HPDE6-E6E7 (cell line): Measurements from ENCODE around the gene HSPG2.
"Not testable (repeated sequence)": the region's sequence is repeated elsewhere in the genome, so short reads cannot be mapped to it uniquely, and the experiment has no call there.

Experiments used
- DNase-seq: peaks from one replicate; pipeline ENCODE4 v3.0.0; 2011; ENCODE audit warnings: missing footprints; ENCODE audit errors: extremely low spot score

Gene HSPG2

GRCh38 chr1:21912038-21912758 lies 24.9 kb downstream of the HSPG2 start:
- DNase-seq: no peak

- no peak for DNase-seq
Measured at GRCh38 chr1:21911205-21912001, 25.7 kb downstream of the HSPG2 start.

- DNase-seq: no peak
Measured at GRCh38 chr1:21910558-21911204, 26.4 kb downstream of the HSPG2 start.

GRCh38 chr1:21909787-21910503 lies 27.2 kb downstream of the HSPG2 start:
- DNase-seq: no peak

DNA sequence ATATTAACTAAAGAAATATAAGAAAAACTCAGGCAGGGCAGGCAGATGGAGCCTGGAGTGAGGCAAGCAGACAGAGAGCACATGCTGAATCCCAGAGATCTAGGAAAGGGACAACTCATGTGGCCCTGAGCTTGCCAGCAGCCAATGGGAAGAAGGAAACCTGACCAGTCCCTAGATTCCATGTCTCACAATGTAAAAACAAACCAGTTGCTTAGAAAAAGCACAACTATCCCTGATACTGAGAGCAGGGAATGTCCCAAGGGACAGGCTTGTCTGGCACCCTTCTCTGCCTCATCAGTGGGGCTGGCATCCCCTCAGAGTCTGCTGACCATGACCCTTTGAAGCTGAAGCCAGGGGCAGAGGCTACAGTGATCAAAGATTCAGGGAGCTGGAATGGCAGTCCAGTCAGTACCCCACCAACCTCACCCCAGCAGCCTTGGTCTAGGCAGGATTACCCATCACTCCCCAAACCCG lies 27.8 kb downstream of the HSPG2 start:
- DNase-seq: no peak

DNA sequence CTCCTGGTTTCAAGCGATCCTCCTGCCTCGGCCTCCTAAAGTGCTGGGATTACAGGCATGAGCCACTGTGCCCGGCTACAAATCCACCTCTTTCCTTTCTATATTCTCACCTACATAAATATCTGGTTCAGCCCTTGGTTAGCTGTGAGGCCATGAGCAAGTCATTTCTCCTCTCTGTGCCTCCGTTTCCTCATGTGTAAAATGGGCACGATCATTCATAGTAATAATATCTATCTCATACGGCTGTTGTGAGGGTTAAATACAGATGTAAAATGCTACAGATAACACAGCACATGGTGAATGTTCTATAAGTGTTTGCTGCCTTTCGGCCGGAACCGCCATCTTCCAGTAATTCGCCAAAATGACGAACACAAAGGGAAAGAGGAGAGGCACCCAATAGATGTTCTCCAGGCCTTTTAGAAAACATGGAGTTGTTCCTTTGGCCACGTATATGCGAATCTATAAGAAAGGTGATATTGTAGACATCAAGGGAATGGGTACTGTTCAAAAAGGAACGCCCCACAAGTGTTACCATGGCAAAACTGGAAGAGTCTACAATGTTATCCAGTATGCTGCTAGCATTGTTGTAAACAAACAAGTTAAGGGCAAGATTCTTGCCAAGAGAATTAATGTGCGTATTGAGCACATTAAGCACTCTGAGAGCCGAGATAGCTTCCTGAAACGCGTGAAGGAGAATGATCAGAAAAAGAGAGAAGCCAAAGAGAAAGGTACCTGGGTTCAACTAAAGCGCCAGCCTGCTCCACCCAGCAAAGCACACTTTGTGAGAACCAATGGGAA lies 29.2 kb downstream of the HSPG2 start:
- DNase-seq: not testable (repeated sequence)

DNA sequence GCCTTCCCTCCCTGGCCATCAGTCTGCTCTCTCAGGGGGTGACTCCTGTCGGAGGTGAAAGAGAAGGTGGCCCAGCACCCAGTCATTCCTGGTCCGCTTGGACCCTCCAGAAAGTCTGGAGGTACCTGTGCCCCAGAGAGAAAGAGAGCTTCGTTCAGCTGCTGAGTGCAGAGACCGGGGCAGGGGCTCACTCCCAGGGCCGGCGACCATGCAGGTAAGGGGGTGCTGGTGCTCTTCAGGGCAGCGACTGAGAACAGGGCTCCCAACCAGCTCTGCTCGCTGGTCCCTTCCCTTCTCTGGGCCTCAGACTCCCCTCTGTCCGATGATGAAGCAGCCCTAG lies 30.1 kb downstream of the HSPG2 start:
- DNase-seq: no peak

GRCh38 chr1:21906173-21907078 lies 30.7 kb downstream of the HSPG2 start:
- no peak for DNase-seq

DNA sequence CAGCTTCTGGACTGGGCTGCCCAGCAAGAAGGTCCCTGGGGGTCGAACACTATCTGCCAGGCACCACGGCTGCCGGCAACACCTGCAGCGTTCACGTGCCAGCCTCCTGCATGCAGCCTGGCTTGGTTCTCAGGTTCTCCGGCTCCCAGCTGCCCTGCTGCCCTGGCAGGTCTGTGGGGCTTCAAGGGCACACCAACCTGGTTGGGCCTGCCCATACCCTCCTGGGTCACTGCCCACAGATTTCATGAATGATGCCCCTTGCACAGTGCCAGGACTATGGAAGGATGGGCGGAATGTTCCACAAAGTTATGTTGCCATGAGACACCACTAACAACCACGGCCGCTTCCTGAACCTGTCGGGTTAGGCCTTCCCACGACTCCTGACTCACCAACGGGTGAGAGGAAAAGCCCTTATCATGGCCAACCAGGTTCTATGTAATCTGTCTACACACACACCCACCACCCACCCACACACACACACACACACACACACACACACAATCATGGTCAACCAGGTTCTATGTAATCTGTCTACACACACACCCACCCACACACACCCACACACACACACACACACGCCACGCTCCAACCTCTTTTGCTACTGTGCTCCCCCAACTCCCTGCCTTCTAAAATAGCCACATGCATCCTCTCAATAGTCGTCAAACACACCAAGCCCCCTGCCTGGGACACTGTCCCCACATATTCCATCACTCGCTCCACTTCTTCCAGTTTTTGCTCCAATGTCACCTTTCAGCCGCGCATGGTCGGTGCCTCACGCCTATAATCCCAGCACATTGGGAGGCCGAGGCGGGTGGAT lies 32.2 kb downstream of the HSPG2 start:
- DNase-seq: peak; percentile 88

- DNase-seq: peak; percentile 20
Measured at GRCh38 chr1:21904454-21904703, 32.7 kb downstream of the HSPG2 start.

DNA sequence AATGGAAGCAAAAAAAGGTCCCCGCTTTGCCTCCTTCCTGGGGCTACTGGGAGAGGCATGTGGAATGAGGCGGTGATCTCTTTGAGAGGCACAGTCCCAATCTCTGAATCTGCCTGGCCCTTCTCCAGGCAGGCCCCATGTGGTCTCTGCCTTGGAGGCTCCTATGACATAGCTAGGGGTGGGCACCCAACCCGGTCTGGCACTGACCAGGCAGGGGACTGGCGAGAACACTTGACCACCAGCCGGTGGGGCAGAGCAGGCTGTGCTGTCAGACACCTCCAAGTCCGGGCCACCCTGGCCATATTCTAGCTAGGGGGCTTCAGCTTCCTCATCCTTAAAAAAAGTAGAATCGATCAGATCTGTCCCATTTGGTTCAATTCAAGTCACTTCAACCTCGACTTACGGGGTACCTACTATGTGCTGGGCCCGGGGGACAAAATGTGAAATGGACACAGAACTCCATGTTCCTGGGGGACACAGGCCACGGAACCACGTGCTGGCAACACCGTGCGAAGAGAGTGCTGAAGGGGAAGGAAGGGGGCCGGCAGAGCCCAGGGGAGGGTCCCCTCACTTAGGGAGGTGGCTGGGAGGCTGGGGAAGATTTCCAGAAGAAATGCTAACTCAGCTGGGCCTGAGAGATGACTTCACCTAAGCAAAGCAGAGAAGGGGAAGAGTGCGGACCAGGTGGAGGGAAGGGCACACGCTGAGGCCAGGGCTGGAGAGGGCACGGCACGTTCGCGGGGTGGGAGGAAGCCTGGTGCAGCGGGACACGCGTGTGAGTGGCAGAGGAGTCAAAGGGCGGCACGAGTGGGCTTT lies 33.3 kb downstream of the HSPG2 start:
- DNase-seq: no peak

DNA sequence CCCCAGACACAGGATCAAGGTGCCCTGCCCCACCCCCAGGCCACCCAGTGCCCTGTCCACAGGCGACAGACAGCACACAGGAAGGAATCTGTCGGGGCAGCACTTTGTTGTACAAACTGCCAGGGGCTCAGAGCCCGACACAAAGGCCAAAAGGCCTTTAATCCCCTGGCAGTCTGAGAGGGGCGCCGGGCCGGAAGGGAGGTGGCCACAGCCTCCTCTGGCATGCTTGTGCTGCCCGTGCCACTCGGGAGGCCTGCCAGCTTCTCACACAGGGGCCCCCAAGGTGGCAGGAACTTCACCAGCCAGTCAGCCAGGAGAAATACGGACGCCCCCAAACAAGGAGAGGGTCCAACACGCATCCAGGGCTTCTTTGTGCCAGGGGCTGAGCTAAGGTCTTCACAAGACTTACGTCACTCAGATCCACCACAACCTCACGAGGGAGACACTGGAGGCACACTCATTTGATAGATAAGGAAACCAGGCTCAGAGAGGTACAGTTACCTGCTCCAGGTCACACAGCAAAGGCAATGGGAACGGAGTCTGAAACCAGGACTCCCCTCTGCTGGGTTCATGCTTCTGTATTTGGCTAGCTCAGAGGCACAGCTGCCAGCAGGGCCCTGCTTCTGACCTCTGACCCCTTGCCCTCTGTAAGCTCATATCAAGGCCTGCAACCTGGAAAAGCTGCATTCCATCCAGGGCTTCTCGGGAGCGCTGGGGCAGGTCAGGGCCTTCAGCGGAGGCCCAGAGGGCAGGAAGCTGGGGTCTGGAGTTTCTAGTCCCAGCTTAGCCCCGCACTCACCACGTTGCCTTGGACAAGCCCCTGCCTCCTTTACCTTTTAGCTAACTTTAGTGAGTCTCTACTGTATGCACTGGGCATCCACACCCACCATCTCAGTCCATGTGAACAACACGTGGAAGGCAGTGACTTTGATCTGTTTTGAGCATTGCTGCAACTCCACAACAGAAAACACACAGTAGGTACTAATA lies 34.8 kb downstream of the HSPG2 start:
- no peak for DNase-seq

DNA sequence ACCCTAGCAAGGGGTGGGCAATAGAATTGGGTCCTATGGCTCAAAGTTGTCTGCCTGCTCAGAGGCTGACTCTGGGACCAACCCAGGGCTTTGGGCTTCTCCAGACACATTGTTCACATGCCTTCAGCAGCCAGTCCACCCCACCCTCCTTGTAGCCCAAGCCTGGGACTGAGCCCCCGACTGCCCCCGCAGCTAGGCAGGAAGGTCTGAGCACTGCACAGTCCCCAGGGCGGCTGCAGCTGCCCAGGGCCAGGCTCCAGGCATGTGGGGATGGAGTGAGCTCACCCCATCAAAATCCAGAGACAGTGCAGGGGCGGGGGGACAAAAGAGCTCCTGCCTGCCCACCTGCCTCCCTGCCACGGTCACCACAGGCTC lies 35.6 kb downstream of the HSPG2 start:
- no peak for DNase-seq

DNA sequence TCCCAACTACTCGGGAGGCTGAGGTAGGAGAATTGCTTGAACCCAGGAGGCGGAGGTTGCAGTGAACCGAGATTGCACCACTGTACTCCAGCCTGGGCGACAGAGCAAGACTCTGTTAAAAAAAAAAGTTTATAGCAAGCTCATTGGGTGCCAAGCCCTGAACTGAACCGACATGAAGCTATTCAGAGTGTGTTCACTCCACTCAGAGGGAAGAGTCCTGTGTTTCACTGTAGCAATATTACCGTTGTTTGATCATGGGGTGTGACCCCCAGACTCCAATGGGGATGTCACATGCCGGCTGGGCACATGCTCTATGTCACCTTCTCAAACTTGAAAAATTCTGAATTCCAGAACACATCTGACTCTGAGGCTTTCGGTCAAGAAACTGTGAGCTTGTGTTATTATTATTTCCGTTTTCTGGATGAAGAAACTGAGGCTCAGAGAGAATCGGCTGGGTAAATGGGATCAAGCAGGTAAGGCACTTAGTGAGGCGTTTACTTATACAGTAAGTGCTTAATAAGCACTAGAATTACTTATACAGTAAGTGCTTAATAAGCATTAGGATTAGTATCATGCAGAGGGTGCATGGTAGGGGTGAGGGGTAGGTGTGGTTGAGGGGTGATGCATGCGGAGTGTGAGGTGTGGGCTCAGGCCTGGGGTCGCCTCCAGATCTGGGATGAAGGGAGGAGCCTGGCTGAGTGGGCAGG lies 36.2 kb downstream of the HSPG2 start:
- no peak for DNase-seq

- DNase-seq: no peak
Measured at GRCh38 chr1:21899987-21900386, 37.1 kb downstream of the HSPG2 start.

GRCh38 chr1:21899267-21899810 lies 37.8 kb downstream of the HSPG2 start:
- no peak for DNase-seq
